Naive thymus-derived CD8-positive, alpha-beta T cell (primary cell): ENCODE measurements around the gene CKM. TPM values are rescaled to one million over a fixed set of nuclear protein-coding genes. Genes with fewer than 3 reads are reported as not detected.

ENCODE experiments used
- ATAC-seq, 2 donors: fragments of 150-1000 bp; cut with Tn5 transposase in 1 of 2; sonication (Bioruptor Pico), chemical (Tn5 transposase) in 1 of 2; 1 replicate in 1 of 2; 2 replicates in 1 of 2; pipeline ENCODE4 v1.10.0; 2021; ENCODE audit warnings: mild to moderate bottlenecking in 2 of 2, moderate library complexity in 2 of 2
- POLR2A ChIA-PET: fragments of 350-600 bp; sonication (Branson Sonifier 250); formaldehyde crosslinking; loops from one replicate; lab custom pipeline; 2021; ENCODE audit warnings: antibody characterized with exemption; lab: Charles Lee
- DNase-seq, 10 donors: peaks; one replicate each; pipeline versions ENCODE4 v3.0.0 to v3.0.0-alpha.2; 2020 to 2022
- H3K27ac Mint-ChIP-seq, 10 donors: one replicate each; pipeline ENCODE4 v1.8.0; 2020 to 2022; ENCODE audit warnings: mild to moderate bottlenecking in 10 of 10, mixed read lengths in 10 of 10, moderate library complexity in 4 of 10, inconsistent platforms in 1 of 10
- H3K27me3 Mint-ChIP-seq, 5 donors: one replicate each; pipeline ENCODE4 v1.8.0; 2021 to 2022; ENCODE audit warnings: mixed read lengths in 5 of 5
- H3K36me3 Mint-ChIP-seq, 3 donors: one replicate each; pipeline ENCODE4 v1.8.0; 2020 to 2022; ENCODE audit warnings: mixed read lengths in 3 of 3, mild to moderate bottlenecking in 2 of 3, inconsistent platforms in 1 of 3
- H3K4me1 Mint-ChIP-seq, 4 donors: one replicate each; pipeline ENCODE4 v1.8.0; 2021 to 2022; ENCODE audit warnings: mixed read lengths in 4 of 4
- H3K4me3 Mint-ChIP-seq, 10 donors: one replicate each; pipeline ENCODE4 v1.8.0; 2020 to 2022; ENCODE audit warnings: mild to moderate bottlenecking in 10 of 10, mixed read lengths in 10 of 10, moderate library complexity in 6 of 10, inconsistent platforms in 1 of 10
- H3K9me3 Mint-ChIP-seq, 9 donors: one replicate each; pipeline ENCODE4 v1.8.0; 2020 to 2022; ENCODE audit warnings: mixed read lengths in 9 of 9, mild to moderate bottlenecking in 3 of 9, inconsistent platforms in 1 of 9, moderate library complexity in 1 of 9
- polyA plus RNA-seq, 3 donors: library from polyadenylated mRNA; unstranded; fragments of 300-500 nt; fragmentation: Illumina TruSeq; gene quantifications; one replicate each; pipeline ENCODE4 v1.2.3, GENCODE V29; 2021
- total RNA-seq, 8 experiments: library from RNA in 2 of 8; stranded (reverse) in 2 of 8; gene quantifications; one replicate each; pipeline ENCODE4 v1.2.3 and lab custom pipeline; 2021 to 2026

The CKM gene
- total and polyA plus RNA-seq, 5 experiments from 2014 or later: not detected

GRCh38 chr19:45355910-45356309 is 33.2 kb upstream of the CKM start:
- no peaks in the 10 kb centered on the region for H3K27me3 Mint-ChIP-seq
- POLR2A ChIA-PET: no interaction called here

DNA sequence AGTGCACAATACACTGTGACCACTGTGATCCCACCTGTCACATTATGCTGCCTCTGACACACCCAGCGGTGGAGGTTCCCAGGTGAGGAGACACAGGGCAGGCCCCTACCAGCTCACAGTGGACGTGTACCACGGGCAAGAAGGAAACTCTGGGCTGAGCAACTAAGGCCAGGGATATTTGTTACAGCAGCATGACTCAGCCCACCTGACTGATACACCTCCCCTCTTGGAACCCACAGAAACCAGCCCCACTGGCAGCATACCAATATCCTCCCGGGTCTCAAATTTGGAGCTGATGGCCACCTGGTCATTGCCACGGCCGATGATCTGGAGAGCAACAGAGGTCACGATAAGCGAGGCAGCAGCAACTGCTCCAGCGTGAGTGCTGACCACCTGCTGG is 32.7 kb upstream of the CKM start:
- DNase-seq: no peak
- POLR2A ChIA-PET: no interaction called here
- Mint-ChIP-seq H3K27me3 (no peaks in the 10 kb centered on the region), H3K36me3 (peaks cover 0 to 49% (median 13%) of the 10 kb centered on the region in 3 donors), H3K4me1 (peaks cover 0 to 4% (median under 1%) of the 10 kb centered on the region in 4 donors), H3K4me3 (no peak overlapping the region), H3K27ac (no peak overlapping the region), H3K9me3 (no peaks in the 10 kb centered on the region)
- no peak for ATAC-seq

More at GRCh38 chr19:45355910-45356309, 33.2 kb upstream of the CKM start:
- Mint-ChIP-seq H3K27ac (no peak overlapping the region), H3K4me3 (no peak overlapping the region), H3K36me3 (peaks cover 0 to 47% (median 13%) of the 10 kb centered on the region in 3 donors), H3K4me1 (peaks cover 0 to 4% (median under 1%) of the 10 kb centered on the region in 4 donors), H3K9me3 (no peaks in the 10 kb centered on the region)
- ATAC-seq (no peak), DNase-seq (no peak)

DNA sequence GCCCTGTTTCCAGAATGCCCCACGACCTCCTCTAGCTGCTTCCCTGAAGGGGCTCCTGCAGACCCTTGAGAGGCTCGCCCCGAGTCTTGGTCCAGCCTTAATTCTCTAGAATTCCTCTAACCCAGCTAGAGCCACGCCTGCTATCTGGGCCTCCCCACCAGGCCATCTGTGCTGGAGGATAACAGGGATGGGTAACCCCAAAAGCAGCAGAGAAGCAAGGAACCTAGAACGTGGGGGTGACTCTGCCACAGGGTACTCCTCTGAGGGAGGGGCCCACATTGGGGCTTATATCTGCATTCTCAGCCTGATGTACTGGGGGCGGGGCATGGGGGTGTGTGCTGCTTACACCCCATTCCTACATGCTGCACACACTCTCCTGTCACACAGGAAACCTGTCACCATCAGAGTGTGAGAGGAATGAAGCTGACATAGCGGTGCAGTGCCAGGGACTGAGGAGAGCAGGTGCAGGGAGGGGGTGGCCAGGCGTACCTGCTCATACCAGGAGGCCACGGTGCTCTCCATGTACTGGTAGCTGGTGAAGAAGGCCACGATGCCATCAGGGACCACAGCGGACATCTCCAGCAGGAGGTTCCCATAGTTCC is 31.7 kb upstream of the CKM start:
- POLR2A ChIA-PET: no interaction called here
- peaks cover 0 to 4% (median 1%) of the 10 kb centered on the region in 4 donors for H3K4me1 Mint-ChIP-seq
- no peaks in the 10 kb centered on the region for H3K9me3 Mint-ChIP-seq
- DNase-seq: no peak
- ATAC-seq: no peak
- no peak overlapping the region for H3K4me3 Mint-ChIP-seq
- peaks cover 0 to 44% (median 11%) of the 10 kb centered on the region in 3 donors for H3K36me3 Mint-ChIP-seq
- no peaks in the 10 kb centered on the region for H3K27me3 Mint-ChIP-seq
- peak overlapping the region in 1 of 10 donors; percentile 38 for H3K27ac Mint-ChIP-seq

DNA sequence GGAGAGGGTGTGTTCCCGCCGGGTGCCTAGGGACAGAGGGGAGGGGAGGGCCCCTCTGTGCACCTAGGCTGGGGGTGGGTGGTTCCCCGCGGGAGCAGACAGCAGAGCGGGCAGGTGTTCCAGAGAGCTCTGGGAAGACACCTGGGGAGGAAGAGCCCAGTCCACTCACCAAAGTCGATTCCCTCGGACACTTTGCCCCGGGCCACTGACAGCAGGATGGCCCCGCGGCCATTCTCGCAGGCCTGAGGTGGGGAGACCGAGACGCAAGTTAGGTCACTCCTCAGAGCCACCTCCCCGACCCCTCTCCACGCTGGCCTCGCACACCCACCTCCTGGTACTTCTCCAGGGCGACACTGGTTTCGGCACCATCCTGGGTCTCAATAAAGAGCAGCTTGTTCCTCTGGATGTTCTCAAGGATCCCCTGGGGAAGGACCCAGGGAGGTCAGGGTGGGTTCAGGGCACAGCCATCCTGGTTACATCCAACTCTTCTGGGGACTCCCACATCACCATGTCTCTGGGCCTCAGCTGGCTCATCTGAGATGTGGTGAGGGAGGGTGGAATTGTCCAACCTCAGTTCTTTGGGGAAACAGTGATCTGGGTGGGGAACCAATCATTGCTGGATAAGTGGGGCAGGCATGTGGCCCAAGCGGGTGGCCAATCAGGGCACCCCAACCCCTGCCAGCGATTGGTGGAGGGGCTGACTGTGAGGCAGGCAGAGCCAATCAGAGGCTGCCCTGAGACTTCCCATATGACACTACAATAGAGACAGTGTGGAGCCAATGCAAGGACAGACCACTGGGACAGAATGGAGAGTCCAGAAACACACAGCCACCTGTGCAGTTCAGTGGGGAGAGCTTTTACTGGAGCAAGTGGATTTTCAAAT is 30.5 kb upstream of the CKM start:
- POLR2A ChIA-PET: no interaction called here
- H3K4me1 Mint-ChIP-seq: peaks cover 0 to 5% (median 2%) of the 10 kb centered on the region in 4 donors
- no peak overlapping the region for H3K4me3 Mint-ChIP-seq
- H3K9me3 Mint-ChIP-seq: no peaks in the 10 kb centered on the region
- no peak for ATAC-seq
- H3K27ac Mint-ChIP-seq: peak overlapping the region in 1 of 10 donors; percentile 47
- DNase-seq: no peak
- peaks cover 0 to 34% (median 11%) of the 10 kb centered on the region in 3 donors for H3K36me3 Mint-ChIP-seq
- H3K27me3 Mint-ChIP-seq: no peaks in the 10 kb centered on the region

DNA sequence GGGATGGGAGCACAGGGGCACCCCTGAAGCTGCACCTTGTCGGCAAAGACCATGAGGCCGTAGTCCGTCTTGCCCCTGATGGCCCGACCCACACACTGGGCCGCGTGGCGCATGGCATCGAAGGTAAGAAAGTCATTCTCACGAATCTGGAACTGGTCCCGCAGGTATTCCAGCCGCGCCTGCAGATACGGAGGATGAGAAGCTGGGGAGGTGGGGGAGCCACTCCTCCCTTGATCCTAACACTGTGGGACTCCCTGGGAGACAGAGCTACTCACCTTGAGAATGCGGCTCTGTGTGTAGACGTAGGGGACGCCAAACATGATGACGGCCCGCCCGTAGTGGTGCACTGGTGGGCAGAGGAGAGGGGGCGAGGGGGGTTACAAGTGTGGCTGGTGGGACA is 29.8 kb upstream of the CKM start:
- Mint-ChIP-seq H3K27me3 (no peaks in the 10 kb centered on the region), H3K27ac (no peak overlapping the region), H3K4me1 (peaks cover 0 to 8% (median 2%) of the 10 kb centered on the region in 4 donors), H3K36me3 (peaks cover 0 to 29% (median 11%) of the 10 kb centered on the region in 3 donors), H3K4me3 (no peak overlapping the region), H3K9me3 (no peaks in the 10 kb centered on the region)
- POLR2A ChIA-PET: no interaction called here
- ATAC-seq (no peak), DNase-seq (no peak)

GRCh38 chr19:45352062-45352461 is 29.4 kb upstream of the CKM start:
- no peak overlapping the region for H3K27ac Mint-ChIP-seq
- no peaks in the 10 kb centered on the region for H3K9me3 Mint-ChIP-seq
- peaks cover 0 to 26% (median 9%) of the 10 kb centered on the region in 3 donors for H3K36me3 Mint-ChIP-seq
- POLR2A ChIA-PET: no interaction called here
- H3K4me3 Mint-ChIP-seq: no peak overlapping the region
- ATAC-seq: no peak
- no peak for DNase-seq
- H3K27me3 Mint-ChIP-seq: no peaks in the 10 kb centered on the region
- peaks cover 0 to 8% (median 2%) of the 10 kb centered on the region in 4 donors for H3K4me1 Mint-ChIP-seq

GRCh38 chr19:45351401-45351952 is 28.8 kb upstream of the CKM start:
- no peaks in the 10 kb centered on the region for H3K9me3 Mint-ChIP-seq

DNA sequence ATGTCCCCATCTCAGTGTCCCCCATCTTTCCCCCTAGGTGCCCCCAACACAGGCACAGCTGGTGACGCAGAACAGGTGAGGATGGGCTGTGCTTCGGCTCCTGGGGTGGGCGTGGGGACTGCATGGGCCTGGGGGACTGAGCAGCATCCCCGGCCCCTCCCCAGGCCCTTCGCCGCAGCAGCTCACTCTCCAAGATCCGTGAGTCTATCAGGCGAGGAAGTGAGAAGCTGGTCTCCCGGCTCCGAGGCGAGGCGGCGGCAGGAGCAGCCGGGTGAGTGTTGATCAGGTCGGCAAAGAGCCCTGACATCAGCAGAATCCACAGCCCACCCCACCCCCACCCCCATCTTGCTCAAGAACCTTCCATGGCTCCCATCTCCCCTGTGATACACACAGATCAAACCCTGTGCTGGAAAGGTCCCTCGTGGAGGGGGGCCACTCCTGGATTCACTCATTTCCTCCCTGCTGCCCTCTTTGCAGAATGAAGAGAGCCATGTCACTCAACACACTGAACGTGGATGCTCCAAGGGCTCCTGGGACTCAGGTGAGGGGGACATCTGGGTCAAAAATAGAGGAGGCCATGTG is 27.9 kb upstream of the CKM start:
- H3K36me3 Mint-ChIP-seq: peaks cover 0 to 22% (median 5%) of the 10 kb centered on the region in 3 donors
- peaks cover 0 to 8% (median 7%) of the 10 kb centered on the region in 5 donors for H3K27me3 Mint-ChIP-seq
- peak overlapping the region in 1 of 10 donors; percentile 15 for H3K27ac Mint-ChIP-seq
- H3K4me1 Mint-ChIP-seq: peaks cover 0 to 8% (median 2%) of the 10 kb centered on the region in 4 donors
- ATAC-seq (no peak), DNase-seq (no peak)
- no peak overlapping the region for H3K4me3 Mint-ChIP-seq
- H3K9me3 Mint-ChIP-seq: no peaks in the 10 kb centered on the region
- POLR2A ChIA-PET: no interaction called here

More at GRCh38 chr19:45351401-45351952, 28.8 kb upstream of the CKM start:
- no peak for DNase-seq
- H3K27me3 Mint-ChIP-seq: no peaks in the 10 kb centered on the region
- H3K36me3 Mint-ChIP-seq: peaks cover 0 to 26% (median 5%) of the 10 kb centered on the region in 3 donors
- H3K4me1 Mint-ChIP-seq: peaks cover 0 to 8% (median 2%) of the 10 kb centered on the region in 4 donors
- H3K27ac Mint-ChIP-seq: no peak overlapping the region
- POLR2A ChIA-PET: no interaction called here
- no peak overlapping the region for H3K4me3 Mint-ChIP-seq
- no peak for ATAC-seq

GRCh38 chr19:45349430-45349941 is 26.8 kb upstream of the CKM start:
- H3K36me3 Mint-ChIP-seq: peaks cover 0 to 18% (median 2%) of the 10 kb centered on the region in 3 donors
- H3K27me3 Mint-ChIP-seq: peaks cover 2 to 19% (median 13%) of the 10 kb centered on the region in 5 donors
- no peaks in the 10 kb centered on the region for H3K9me3 Mint-ChIP-seq
- POLR2A ChIA-PET: no interaction called here
- peaks cover 0 to 8% (median under 1%) of the 10 kb centered on the region in 4 donors for H3K4me1 Mint-ChIP-seq
- peak overlapping the region in 1 of 10 donors; percentile 80 for H3K27ac Mint-ChIP-seq
- H3K4me3 Mint-ChIP-seq: no peak overlapping the region
- no peak for DNase-seq
- no peak for ATAC-seq

- Mint-ChIP-seq H3K27ac (peak overlapping the region in 1 of 10 donors; percentile 80), H3K4me3 (no peak overlapping the region), H3K27me3 (peaks cover 4 to 23% (median 16%) of the 10 kb centered on the region in 5 donors), H3K36me3 (peaks cover 0 to 13% (median 2%) of the 10 kb centered on the region in 3 donors), H3K9me3 (no peaks in the 10 kb centered on the region), H3K4me1 (peaks cover 0 to 8% (median 0%) of the 10 kb centered on the region in 4 donors)
- POLR2A ChIA-PET: no interaction called here
- DNase-seq (no peak), ATAC-seq (no peak)
These were observed 26.4 kb upstream of the CKM start for GRCh38 chr19:45349126-45349415.

- Mint-ChIP-seq H3K27ac (peak overlapping the region in 1 of 10 donors; percentile 80), H3K36me3 (peaks cover 0 to 11% (median 2%) of the 10 kb centered on the region in 3 donors), H3K27me3 (peaks cover 5 to 26% (median 16%) of the 10 kb centered on the region in 5 donors), H3K4me3 (no peak overlapping the region), H3K4me1 (peaks cover 0 to 8% (median 0%) of the 10 kb centered on the region in 4 donors), H3K9me3 (no peaks in the 10 kb centered on the region)
- ATAC-seq: no peak
- DNase-seq: no peak
- POLR2A ChIA-PET: no interaction called here
These were observed 25.9 kb upstream of the CKM start for GRCh38 chr19:45348367-45349125.
